HEK293T (cell line): Measurements from ENCODE around the gene PLEKHA7.

Source experiments
- FOXK2 ChIP-seq: fragments of 450-650 bp; IDR thresholded peaks from 2 replicates; pipeline ENCODE4 v1.6.1; 2016; ENCODE audit warnings: mild to moderate bottlenecking
- FOXM1 ChIP-seq: fragments of 450-650 bp; IDR thresholded peaks from 2 replicates; pipeline ENCODE4 v1.6.1; 2017; ENCODE audit warnings: mild to moderate bottlenecking, borderline replicate concordance
- HDGF ChIP-seq: fragments of 450-650 bp; IDR thresholded peaks from 2 replicates; pipeline ENCODE4 v1.6.1; 2017; ENCODE audit warnings: antibody characterized with exemption, borderline replicate concordance
- ZNF384 ChIP-seq: fragments of 450-650 bp; IDR thresholded peaks from 2 replicates; pipeline ENCODE4 v1.6.1; 2016

DNA sequence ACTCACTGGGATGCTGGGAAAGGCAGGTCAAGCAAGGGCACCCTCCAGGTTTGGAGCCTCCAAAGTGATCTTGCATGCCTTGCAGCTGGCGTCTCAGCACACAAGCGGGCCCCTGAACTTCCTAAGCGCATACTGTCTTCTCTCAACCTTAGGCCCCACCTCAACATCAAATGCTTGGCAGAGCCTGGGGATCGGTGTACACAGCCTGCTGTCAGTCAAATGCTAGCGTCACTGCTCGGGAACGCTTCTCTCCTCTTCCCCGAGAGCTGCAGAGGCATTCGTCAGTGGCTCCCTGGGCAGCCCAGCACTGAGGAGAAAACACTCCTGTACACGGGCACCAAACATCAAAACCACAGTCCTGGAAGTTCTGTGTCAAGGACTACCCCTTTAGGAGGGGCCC lies 150.8 kb downstream of the PLEKHA7 start:
- TF ChIP-seq FOXK2 (no peak), HDGF (no peak), ZNF384 (no peak), FOXM1 (no peak)
